Measurements from ENCODE around the gene TRIM24. TPM values are rescaled to one million over a fixed set of nuclear protein-coding genes. Genes with fewer than 3 reads are reported as not detected.
"Not testable (repeated sequence)": the region's sequence is repeated elsewhere in the genome, so short reads cannot be mapped to it uniquely, and the experiment has no call there.

Gene TRIM24
- total RNA-seq, 4 donors from 2014 or later, result 12.1 to 26.9 (median 19.6) TPM

DNA sequence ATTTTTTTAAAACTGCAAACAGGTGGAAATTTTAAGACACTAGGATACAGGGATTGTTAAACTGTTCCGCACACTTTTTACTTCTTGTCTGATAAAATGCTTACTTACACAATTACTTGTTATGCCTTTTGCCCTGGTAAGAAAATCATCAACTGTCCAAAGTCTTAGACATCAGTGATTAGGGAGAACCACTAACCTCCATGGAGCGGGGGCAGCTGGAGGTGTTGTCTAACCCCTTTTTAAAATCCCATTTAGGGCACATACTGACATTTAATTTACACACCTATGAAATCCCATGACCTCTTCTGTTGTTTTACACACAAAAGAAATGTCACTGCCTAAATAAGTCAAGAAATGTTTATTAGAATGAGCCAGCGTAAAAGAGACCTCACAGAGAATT is 65.7 kb downstream of the TRIM24 start:
- no peak for DNase-seq
- Histone ChIP-seq H3K9me3 (peaks cover 43 to 45% of the 10 kb centered on the region in 2 donors), H3K4me3 (no peak overlapping the region), H3K4me1 (no peaks in the 10 kb centered on the region), H3K36me3 (peaks cover 0 to 74% (median 28%) of the 10 kb centered on the region in 4 donors), H3K27ac (no peak overlapping the region), H3K27me3 (no peaks in the 10 kb centered on the region)
- in situ Hi-C loops (cut with MboI; ENCODE audit: low pct_ligation_motif_present in 1 of 4, low pct_unique_long_range_greater_than_20kb in 1 of 4, low sequenced_read_pairs in 3 of 4), result no loop called here
- intact Hi-C loops (cut with DNase I; ENCODE audit: low total_unique reads), result no loop called here
- 98 to 99% methylated on average over 3 of the region's 3 CpGs for WGBS, 2 donors (ENCODE audit: low coverage in 1 of 2)
- TF ChIP-seq EP300 (IDR thresholded peaks at IDR 0.05; ENCODE audit: low read depth), result no peak
- TF ChIP-seq, protein P1, sequence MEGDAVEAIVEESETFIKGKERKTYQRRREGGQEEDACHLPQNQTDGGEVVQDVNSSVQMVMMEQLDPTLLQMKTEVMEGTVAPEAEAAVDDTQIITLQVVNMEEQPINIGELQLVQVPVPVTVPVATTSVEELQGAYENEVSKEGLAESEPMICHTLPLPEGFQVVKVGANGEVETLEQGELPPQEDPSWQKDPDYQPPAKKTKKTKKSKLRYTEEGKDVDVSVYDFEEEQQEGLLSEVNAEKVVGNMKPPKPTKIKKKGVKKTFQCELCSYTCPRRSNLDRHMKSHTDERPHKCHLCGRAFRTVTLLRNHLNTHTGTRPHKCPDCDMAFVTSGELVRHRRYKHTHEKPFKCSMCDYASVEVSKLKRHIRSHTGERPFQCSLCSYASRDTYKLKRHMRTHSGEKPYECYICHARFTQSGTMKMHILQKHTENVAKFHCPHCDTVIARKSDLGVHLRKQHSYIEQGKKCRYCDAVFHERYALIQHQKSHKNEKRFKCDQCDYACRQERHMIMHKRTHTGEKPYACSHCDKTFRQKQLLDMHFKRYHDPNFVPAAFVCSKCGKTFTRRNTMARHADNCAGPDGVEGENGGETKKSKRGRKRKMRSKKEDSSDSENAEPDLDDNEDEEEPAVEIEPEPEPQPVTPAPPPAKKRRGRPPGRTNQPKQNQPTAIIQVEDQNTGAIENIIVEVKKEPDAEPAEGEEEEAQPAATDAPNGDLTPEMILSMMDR (IDR thresholded peaks at IDR 0.05), result no peak
- no peak for TF ChIP-seq POLR2AphosphoS5 (IDR thresholded peaks at IDR 0.05)
- TF ChIP-seq POLR2A (IDR thresholded peaks at IDR 0.05), result no peak

DNA sequence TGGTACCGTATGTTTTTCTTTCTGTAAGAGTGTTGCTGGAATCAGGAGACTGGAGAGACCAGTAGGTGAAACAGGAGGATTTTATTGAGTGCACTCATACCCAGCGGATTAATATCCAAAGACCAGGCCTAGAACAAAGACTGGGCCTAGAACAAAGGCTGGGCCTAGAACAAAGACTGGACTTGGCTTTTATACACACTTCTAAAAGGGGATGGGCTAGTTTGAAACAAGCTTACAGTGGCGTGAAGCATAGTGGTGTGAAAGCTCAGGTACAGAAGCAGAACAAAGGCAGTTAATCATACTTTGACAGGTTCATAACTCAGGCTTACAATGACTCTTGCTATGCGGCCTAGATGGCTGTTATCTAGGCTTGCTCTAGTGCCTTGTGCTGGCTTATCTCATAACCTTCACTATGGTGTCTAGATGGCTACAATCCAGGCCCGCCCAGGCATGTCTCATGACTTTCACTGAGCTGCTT is 67.7 kb downstream of the TRIM24 start:
- no peak overlapping the region for H3K27ac ChIP-seq
- H3K27me3 ChIP-seq, result no peaks in the 10 kb centered on the region
- H3K9me3 ChIP-seq, result peaks cover 43 to 45% of the 10 kb centered on the region in 2 donors
- intact Hi-C loops (cut with DNase I; ENCODE audit: low total_unique reads) (no loop called here), in situ Hi-C loops (cut with MboI; ENCODE audit: low pct_ligation_motif_present in 1 of 4, low pct_unique_long_range_greater_than_20kb in 1 of 4, low sequenced_read_pairs in 3 of 4) (no loop called here)
- TF ChIP-seq POLR2AphosphoS5 (IDR thresholded peaks at IDR 0.05), result no peak
- TF ChIP-seq, protein P1 (IDR thresholded peaks at IDR 0.05), result no peak
- TF ChIP-seq EP300 (IDR thresholded peaks at IDR 0.05; ENCODE audit: low read depth), result no peak
- TF ChIP-seq POLR2A (IDR thresholded peaks at IDR 0.05), result no peak
- H3K36me3 ChIP-seq, result peaks cover 0 to 60% (median 23%) of the 10 kb centered on the region in 4 donors
- no peak overlapping the region for H3K4me3 ChIP-seq
- DNase-seq, result no peak
- WGBS, 2 donors (ENCODE audit: low coverage in 1 of 2), result 71 to 94% methylated on average over 4 to 5 of the region's 5 CpGs
- H3K4me1 ChIP-seq, result no peaks in the 10 kb centered on the region

DNA sequence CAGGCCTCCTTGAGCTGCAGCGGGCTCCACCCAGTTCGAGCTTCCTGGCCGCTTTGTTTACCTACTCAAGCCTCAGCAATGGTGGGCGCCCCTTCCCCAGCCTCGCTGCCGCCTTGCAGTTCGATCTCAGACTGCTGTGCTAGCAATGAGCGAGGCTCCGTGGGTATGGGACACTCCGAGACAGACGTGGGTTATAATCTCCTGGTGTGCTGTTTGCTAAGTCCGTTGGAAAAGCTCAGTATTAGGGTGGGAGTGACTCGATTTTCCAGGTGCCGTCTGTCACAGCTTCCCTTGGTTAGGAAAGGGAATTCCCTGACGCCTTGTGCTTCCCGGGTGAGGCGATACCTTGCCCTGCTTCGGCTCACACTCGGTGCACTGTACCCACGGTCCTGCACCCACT is 76.8 kb downstream of the TRIM24 start:
- H3K4me1 ChIP-seq; DNase-seq; H3K4me3 ChIP-seq; in situ Hi-C loops (cut with MboI; ENCODE audit: low pct_ligation_motif_present in 1 of 4, low pct_unique_long_range_greater_than_20kb in 1 of 4, low sequenced_read_pairs in 3 of 4); intact Hi-C loops (cut with DNase I; ENCODE audit: low total_unique reads); H3K27ac ChIP-seq; H3K27me3 ChIP-seq; H3K9me3 ChIP-seq: not testable (repeated sequence)
- H3K36me3 ChIP-seq, result peaks cover 0 to 19% (median 7%) of the 10 kb centered on the region in 4 donors
- 97 to 100% methylated on average over 2 to 19 of the region's 20 CpGs for WGBS, 2 donors (ENCODE audit: low coverage in 1 of 2)

DNA sequence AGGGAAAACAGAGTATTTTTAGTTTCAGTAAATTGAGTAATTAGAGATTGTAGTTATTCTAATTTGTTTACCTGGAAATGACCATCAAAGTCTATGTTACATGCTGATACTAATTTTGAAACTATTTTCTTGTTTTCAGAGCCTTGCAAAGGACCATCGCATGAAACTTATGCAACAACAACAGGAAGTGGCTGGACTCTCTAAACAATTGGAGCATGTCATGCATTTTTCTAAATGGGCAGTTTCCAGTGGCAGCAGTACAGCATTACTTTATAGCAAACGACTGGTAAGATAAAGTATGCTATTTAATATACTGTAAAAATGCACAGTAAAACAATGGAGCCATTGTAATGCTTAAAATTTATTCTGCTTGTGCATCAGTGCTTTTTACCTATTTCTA is 78.5 kb downstream of the TRIM24 start:
- H3K27ac ChIP-seq, result no peak overlapping the region
- in situ Hi-C loops (cut with MboI; ENCODE audit: low pct_ligation_motif_present in 1 of 4, low pct_unique_long_range_greater_than_20kb in 1 of 4, low sequenced_read_pairs in 3 of 4), result no loop called here
- H3K36me3 ChIP-seq, result peaks cover 0 to 22% (median 7%) of the 10 kb centered on the region in 4 donors
- H3K4me3 ChIP-seq, result no peak overlapping the region
- H3K27me3 ChIP-seq, result no peaks in the 10 kb centered on the region
- H3K9me3 ChIP-seq, result no peaks in the 10 kb centered on the region
- DNase-seq, result no peak
- no peaks in the 10 kb centered on the region for H3K4me1 ChIP-seq
- WGBS, 2 donors (ENCODE audit: low coverage in 1 of 2), result 47 to 51% methylated on average over 2 of the region's 2 CpGs
- no peak for TF ChIP-seq POLR2A (IDR thresholded peaks at IDR 0.05)
- TF ChIP-seq, protein P1 (IDR thresholded peaks at IDR 0.05), result no peak
- no peak for TF ChIP-seq EP300 (IDR thresholded peaks at IDR 0.05; ENCODE audit: low read depth)
- TF ChIP-seq POLR2AphosphoS5 (IDR thresholded peaks at IDR 0.05), result no peak
- intact Hi-C loops (cut with DNase I; ENCODE audit: low total_unique reads), result no loop called here
